Right ventricle myocardium superior (tissue), 1 donor: ENCODE data around the gene HOXB2. TPM values are rescaled to one million over a fixed set of nuclear protein-coding genes. Genes with fewer than 3 reads are reported as not detected.

Experiments
- ATAC-seq: fragments of 200-7000 bp; cut with Tn5 transposase; one replicate; pipeline ENCODE4 v1.9.1; 2020; ENCODE audit warnings: mild to moderate bottlenecking; ENCODE audit not compliant: poor library complexity
- DNase-seq: peaks from one replicate; pipeline ENCODE4 v3.0.0-alpha.2; 2020
- intact Hi-C: fragments of 100-400 bp; cut with DNase I; formaldehyde crosslinking; loops from one replicate; pipeline ENCODE4 v1.11.2; 2022
- total RNA-seq: library from RNA; stranded (reverse); fragmentation: NEBNext Ultra II Directional; extraction: Animal tissue kit (Norgen Biotek cat#: 25700); gene quantifications from one replicate; pipeline ENCODE4 v1.2.1, GENCODE V29; 2021
- donor health status: DM: no; HTN: yes; CAD: no; lungs with severe emphysema.

HOXB2 gene
- total RNA-seq, 1 donor from 2014 or later: 2.7 TPM

DNA sequence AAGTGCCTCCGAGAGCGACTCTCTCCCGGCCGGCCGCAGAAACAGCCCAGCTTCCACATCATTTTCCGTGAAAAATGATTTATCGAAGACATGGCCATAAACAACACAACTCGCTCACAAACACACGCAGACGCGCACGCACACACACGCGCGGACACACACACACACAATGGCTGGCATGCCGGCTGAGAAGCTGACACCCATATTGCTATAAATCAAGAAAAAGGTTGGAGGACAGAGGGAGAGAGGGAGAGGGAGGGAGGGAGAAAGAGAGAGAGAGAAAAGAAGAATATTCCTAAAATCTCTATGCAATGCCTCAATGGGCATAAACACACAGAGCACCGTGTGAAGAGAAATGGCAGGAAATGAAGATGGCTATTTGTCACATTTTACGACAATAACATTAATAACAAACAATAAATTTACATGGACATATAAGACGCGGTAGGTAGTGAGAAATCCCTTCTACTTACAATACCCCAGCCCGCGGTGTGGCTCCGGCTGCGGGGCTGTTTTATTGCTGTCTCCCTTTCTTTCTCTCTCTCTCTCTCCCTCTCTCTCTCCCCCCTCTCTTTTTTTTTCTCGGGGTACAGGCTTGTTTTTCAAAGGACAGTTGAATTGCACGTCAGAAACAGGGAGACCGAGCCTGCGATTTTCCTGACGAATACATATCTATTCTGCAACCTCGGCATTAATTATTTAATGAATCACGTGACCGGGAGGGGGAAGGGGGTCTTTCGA lies 23.8 kb upstream of the HOXB2 start:
- intact Hi-C loops: no loop called here
- ATAC-seq: no peak
- no peak for DNase-seq

DNA sequence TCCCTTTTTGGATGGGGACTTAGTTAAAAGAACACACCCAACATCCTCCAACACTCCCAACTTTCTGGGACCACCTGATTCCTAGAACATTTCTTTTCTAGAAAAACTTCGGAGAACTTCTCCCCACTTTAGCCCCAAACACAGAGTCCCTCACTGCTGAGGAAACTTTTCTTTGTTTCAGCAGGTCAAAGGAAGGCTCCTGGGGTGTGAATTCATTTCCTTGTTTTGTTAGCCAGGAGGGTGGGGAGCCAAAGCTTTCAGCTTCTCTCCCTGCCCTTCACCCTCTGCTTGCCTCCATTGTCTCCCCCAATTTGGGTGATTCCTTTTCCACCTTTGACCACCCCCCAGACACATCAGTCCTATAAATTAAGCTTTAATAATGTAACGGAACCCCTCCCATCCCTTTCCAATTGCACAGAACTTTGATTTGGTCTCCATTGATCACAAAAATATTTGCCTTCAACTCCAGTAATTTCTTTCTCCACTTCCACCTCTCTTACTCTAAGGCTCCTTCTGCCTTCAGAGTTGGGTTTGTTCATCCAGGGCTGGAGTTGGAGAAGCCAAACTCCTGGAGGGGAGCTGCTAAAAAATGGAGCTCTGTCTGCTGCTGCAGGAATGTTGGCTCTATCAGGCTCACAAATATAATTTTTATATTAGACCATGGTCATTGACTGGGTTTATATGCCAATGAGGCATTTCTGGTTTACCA lies 22.9 kb upstream of the HOXB2 start:
- no peak for ATAC-seq
- intact Hi-C loops: no loop called here
- DNase-seq: no peak

DNA sequence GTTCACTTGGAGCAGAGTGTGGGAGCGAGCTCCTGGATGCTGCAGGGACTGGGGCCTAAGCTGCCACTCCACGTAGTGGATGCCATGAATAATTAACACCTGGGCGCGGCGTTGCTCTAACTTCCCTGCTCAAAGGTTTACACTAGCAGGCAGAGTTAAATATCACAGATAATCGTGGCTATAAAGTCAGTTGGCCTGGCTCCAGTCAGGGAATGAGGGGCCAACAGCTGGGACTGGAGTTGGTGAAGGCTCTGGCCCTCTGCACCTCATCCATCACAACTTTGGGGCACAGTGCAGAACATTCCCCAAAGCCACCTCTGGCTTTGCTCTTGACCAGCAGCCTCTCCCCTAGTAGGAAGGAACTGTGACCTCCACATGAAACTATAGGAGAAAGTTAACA lies 22.3 kb upstream of the HOXB2 start:
- intact Hi-C loops: no loop called here
- DNase-seq (no peak), ATAC-seq (no peak)

- intact Hi-C loops: no loop called here
- ATAC-seq: no peak
- no peak for DNase-seq
Measured at GRCh38 chr17:48566717-48567116, 21.8 kb upstream of the HOXB2 start.

DNA sequence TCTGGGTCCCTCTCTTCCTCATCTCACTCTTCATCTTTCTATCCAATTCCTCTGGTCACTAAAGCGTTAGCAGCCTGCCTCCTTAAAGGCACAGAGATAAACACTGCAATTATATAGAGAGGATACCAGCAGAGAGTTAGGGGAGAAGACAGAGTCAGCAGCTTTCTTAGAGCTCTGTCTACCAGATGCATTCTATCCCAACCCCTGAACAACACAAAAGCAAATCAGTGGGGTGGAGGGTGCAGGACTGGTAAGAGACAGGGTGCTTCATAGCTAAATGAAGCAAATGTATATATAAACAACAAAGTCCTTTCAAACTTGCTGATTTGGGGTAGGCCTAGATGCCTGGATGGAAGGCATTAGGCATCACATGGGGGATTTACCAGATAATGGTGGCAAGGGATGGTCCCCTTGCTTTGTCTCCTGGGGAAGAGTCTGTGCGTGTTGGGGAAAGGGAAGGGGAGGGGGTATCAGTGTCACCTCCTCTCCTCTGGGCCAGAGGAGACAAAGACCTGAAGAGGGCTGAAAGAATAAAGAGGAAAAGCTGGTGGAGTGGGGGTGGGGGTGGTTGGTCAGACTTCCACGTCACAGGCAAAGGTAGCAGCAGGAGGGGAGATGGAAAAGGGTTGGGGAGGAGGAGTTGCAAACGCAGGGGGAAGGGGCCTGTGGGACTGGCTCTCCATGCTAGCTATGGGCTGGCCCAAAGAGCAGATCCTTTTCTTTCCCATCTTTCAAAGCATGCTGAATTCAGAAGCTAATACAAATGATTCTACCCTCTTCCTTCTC lies 21.2 kb upstream of the HOXB2 start:
- no peak for ATAC-seq
- intact Hi-C loops: no loop called here
- DNase-seq: no peak

- no peak for DNase-seq
- no peak for ATAC-seq
- intact Hi-C loops: no loop called here
Measured at GRCh38 chr17:48565022-48565554, 20.2 kb upstream of the HOXB2 start.

DNA sequence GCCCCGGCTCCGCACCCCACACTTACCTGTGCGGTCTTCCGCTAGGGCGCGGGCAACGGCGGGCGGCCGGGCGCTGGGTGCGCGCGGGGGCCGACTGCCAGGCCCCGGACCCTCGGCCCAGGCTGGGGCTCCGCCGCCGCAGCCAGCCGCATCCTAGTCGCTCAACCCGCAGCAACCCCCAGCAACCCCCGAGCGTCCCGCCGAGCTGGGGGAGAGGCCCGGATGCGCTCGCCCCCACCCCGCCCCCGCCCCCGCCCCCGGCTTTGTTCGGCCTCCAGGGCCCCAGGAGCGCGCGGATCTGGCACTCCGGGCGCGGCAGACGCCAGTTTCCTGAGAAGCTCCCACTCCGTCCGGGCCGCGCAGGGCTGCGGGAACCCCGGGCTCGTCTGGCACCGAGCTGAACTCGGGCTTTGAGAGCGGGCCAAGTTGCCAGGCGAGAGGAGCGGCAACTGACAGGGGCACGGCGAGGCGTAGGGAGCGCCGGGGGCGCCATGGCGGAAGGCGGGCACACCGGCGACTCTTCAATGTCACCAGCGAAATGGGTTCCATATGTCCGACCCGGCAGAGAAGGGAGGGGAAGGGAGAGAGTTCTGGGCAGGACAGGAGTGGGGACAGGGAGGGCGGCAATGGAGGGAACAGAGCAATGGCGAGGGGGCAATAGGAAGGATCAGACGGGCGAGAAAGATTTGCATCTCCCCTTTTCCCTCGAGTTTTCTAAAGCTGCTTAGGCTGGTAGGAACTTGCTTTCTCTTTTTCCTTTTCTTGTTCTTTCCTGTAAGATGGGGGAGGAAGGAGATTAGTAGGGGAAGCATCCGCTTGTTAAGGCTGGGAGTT lies 19.5 kb upstream of the HOXB2 start:
- DNase-seq (peak; percentile 40), ATAC-seq (peak; percentile 31)
- intact Hi-C loops: no loop called here

GRCh38 chr17:48563867-48564187 lies 18.9 kb upstream of the HOXB2 start:
- ATAC-seq: no peak
- no peak for DNase-seq
- intact Hi-C loops: no loop called here

- intact Hi-C loops: no loop called here
- DNase-seq (no peak), ATAC-seq (no peak)
Measured at GRCh38 chr17:48563385-48563838, 18.5 kb upstream of the HOXB2 start.

GRCh38 chr17:48562934-48563333 lies 18.0 kb upstream of the HOXB2 start:
- no peak for ATAC-seq
- DNase-seq: no peak
- intact Hi-C loops: no loop called here

DNA sequence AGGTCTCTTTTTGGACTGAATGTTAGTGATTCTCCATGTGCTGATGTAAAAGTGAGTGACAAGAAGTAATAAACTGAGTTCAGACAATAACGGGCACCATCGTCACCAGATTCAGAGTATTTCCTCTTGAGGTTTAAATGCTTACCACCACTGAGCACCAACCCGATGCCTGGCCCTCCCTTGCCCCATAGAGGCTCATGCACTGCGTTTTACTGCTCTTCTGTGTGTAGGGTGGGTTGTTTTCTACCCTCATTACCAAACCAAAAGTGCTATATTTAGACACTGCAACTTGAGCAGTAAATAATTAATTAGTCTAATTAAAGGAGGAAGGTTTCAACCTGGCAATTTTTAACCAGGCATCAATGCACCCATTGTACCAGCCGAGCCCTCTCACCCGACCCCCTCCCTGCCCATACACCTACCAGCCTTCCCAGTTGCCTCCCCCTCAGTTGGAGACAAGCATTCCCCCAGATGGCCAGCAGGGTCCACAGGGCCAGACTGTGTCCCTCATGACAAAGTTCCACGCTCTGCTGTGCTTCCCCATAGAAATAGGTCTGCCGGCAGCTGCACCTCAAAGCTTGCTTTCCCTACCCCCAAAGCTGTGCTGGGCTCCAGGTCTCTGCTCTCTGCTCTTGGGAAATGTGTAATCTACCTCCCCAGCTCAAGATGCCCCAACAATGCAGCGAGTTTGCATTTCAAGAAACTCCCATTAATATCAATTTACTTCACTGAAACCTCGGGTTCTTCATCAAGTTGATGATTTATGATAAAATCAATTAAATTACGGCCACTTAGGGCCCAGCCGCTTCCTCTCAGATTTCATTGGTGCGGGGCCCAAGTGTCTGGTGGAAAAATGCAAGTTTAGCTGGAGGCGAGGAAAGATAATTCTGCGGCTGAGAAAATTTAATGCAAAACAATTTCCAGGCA lies 17.2 kb upstream of the HOXB2 start:
- ATAC-seq (no peak), DNase-seq (peak; percentile 17)
- intact Hi-C loops: no loop called here

GRCh38 chr17:48559840-48560817 lies 15.2 kb upstream of the HOXB2 start:
- intact Hi-C loops: no loop called here

DNA sequence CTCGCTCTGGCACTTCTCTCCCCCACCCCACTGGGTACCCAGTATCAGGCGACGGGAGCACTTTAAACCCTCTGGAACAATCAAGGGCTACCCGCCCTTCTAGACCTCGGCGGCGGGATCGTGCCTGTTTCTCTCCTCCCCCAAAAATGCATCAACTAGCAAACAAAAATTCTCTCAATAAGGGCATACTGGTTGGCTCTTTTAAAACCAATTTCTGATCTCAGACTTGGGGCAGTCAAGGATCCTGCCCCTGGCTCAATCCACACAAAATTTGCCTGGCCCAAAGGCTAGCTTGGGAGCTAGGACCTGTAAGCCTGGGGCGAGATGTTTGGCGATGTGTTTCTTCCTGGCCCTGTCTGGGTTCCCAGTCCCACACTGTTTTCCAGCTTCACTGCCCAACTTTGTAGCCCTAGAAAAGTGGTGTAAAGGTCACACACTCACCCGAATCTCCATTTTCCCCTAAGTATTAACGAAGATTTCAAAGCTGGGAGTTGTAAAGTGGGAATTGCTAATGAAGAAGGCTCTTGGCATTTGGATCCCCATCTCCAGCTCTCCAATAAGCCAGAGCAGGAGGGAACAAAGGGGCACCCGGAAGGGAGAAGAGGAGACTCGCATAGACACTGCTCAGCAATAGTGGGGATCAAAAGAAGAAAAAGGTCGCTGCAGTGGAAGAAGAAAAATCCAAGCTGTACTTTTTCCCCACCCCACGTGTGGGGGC lies 14.4 kb upstream of the HOXB2 start:
- ATAC-seq: no peak
- no peak for DNase-seq
- intact Hi-C loops: no loop called here

More at GRCh38 chr17:48559840-48560817, 15.2 kb upstream of the HOXB2 start:
- peak; percentile 20 for DNase-seq
- no peak for ATAC-seq

DNA sequence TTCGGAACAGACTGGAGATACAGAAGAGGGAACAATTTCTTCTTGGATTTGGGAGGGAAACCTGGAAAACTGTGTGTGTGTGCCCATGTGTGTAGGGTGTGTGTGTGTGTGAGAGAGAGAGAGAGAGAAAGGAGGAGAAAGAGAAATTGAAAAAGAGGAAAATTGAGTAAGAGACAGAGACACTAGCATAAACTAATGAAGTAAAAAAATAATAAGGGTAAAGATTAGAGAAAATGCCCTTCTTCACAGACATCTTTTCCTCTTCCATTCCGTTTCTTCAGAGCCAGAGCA lies 13.9 kb upstream of the HOXB2 start:
- DNase-seq (no peak), ATAC-seq (no peak)
- intact Hi-C loops: no loop called here

GRCh38 chr17:48558057-48558830 lies 13.3 kb upstream of the HOXB2 start:
- intact Hi-C loops: no loop called here
- no peak for ATAC-seq
- no peak for DNase-seq
